RWPE2 (cell line): Measurements from ENCODE around the gene TAF1D.
A peak's percentile ranks its signal among the peaks of the same experiment; 100 is the strongest.

Experiments
- ATAC-seq: fragments of 200-7000 bp; cut with Tn5 transposase; 3 replicates; pipeline ENCODE4 v1.9.1; 2021; ENCODE audit warnings: low read depth
- DNase-seq: peaks from one replicate; pipeline ENCODE4 v3.0.0-alpha.2; 2020; ENCODE audit warnings: low spot score
- H3K27ac ChIP-seq: fragments of 450-650 bp; 2 replicates; pipeline ENCODE4 v1.5.1; 2017; ENCODE audit warnings: mild to moderate bottlenecking; ENCODE audit not compliant: poor library complexity, severe bottlenecking
- H3K27me3 ChIP-seq: fragments of 250-450 bp; sonication (Bioruptor Pico); 2 replicates; pipeline ENCODE4 v1.5.1; 2021; ENCODE audit warnings: mild to moderate bottlenecking, moderate library complexity; ENCODE audit not compliant: insufficient read depth, poor library complexity, severe bottlenecking
- H3K36me3 ChIP-seq: fragments of 250-450 bp; sonication (Bioruptor Pico); 2 replicates; pipeline ENCODE4 v1.5.1; 2020; ENCODE audit warnings: low read depth, mild to moderate bottlenecking, moderate library complexity
- H3K4me1 ChIP-seq: fragments of 250-450 bp; sonication (Bioruptor Pico); 2 replicates; pipeline ENCODE4 v1.5.1; 2021; ENCODE audit warnings: mild to moderate bottlenecking, moderate library complexity; ENCODE audit not compliant: insufficient read depth, poor library complexity, severe bottlenecking
- H3K4me3 ChIP-seq: fragments of 250-450 bp; sonication (Bioruptor Pico); 2 replicates; pipeline ENCODE4 v1.5.1; 2021; ENCODE audit warnings: mild to moderate bottlenecking, moderate library complexity; ENCODE audit not compliant: severe bottlenecking
- H3K9me3 ChIP-seq: fragments of 250-450 bp; sonication (Bioruptor Pico); 2 replicates; pipeline ENCODE4 v1.5.1; 2021; ENCODE audit warnings: mild to moderate bottlenecking, moderate library complexity; ENCODE audit not compliant: severe bottlenecking
- TF ChIP-seq, protein P1 (sequence below): fragments of 450-650 bp; IDR thresholded peaks from one replicate; pipeline ENCODE4 v1.5.1; 2017; ENCODE audit warnings: mild to moderate bottlenecking, moderate library complexity; ENCODE audit not compliant: poor library complexity, severe bottlenecking

The TAF1D gene

GRCh38 chr11:93738647-93739081, 2.6 kb downstream of the TAF1D start:
- H3K4me3 ChIP-seq, result peak overlapping the region; percentile 82
- TF ChIP-seq, protein P1, sequence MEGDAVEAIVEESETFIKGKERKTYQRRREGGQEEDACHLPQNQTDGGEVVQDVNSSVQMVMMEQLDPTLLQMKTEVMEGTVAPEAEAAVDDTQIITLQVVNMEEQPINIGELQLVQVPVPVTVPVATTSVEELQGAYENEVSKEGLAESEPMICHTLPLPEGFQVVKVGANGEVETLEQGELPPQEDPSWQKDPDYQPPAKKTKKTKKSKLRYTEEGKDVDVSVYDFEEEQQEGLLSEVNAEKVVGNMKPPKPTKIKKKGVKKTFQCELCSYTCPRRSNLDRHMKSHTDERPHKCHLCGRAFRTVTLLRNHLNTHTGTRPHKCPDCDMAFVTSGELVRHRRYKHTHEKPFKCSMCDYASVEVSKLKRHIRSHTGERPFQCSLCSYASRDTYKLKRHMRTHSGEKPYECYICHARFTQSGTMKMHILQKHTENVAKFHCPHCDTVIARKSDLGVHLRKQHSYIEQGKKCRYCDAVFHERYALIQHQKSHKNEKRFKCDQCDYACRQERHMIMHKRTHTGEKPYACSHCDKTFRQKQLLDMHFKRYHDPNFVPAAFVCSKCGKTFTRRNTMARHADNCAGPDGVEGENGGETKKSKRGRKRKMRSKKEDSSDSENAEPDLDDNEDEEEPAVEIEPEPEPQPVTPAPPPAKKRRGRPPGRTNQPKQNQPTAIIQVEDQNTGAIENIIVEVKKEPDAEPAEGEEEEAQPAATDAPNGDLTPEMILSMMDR, result no peak
- H3K9me3 ChIP-seq, result no peaks in the 10 kb centered on the region
- no peaks in the 10 kb centered on the region for H3K27me3 ChIP-seq
- ATAC-seq (no peak), DNase-seq (no peak)
- H3K36me3 ChIP-seq, result peaks cover 70% of the 10 kb centered on the region
- H3K27ac ChIP-seq, result peak overlapping the region; percentile 87
- peaks cover 36% of the 10 kb centered on the region for H3K4me1 ChIP-seq

DNA sequence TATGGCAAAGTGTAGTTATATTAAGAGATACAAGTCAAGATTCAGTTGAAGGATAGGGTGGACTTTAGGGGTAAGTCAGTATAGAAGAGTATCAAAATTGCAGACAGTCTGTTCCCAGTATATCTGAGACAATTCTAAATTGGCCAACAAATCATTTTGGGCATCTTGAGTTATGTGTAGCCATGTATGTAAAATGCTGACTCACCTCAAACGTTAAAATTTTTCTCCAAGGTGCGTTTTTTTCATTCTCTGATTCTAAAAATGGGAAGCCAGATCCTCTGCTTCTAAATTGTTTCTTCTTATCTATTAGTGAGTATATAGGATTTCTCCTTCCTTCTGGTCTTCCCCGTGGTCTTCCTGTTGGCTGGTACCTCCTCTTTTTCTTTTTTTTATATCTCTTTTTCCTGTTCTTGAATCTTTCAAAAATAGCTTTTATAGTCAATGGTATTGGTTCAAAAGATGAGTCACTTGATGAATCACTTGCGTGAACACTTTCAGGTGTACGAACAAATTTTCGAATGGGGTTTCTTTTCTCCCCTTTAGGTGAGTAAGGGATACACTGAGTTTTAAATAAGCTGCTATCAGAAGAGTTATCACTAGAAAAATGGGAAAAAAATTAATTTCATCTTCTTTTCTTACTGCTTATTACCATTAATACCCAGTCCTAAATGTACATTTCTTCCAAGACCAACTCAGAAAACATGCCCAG, 3.2 kb downstream of the TAF1D start:
- no peaks in the 10 kb centered on the region for H3K9me3 ChIP-seq
- H3K4me3 ChIP-seq, result peak overlapping the region; percentile 82
- no peaks in the 10 kb centered on the region for H3K27me3 ChIP-seq
- TF ChIP-seq, protein P1, result no peak
- peaks cover 76% of the 10 kb centered on the region for H3K36me3 ChIP-seq
- peak overlapping the region; percentile 87 for H3K27ac ChIP-seq
- H3K4me1 ChIP-seq, result peaks cover 36% of the 10 kb centered on the region
- DNase-seq (no peak), ATAC-seq (peak; percentile 20; the same call in 1 of the 3 replicates)

DNA sequence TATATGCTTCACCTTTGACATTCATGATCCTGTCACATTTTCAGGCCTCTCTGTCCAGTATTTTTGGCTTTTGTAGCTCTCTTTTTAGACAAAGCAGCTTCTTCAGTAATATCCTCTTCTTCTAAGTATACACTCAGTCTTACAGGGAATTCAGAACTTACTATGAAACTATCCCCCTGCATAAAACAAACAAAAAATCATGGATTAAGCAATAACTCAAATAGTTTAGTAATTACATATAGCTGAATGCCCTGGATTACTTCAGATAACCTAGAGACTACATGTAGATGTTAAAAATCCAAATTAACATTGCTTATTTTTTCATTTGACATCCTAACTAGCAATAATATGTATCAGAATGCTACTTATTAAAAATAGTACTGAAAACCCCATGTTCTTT, 5.2 kb downstream of the TAF1D start:
- ATAC-seq, result no peak
- DNase-seq, result no peak
- TF ChIP-seq, protein P1, result no peak
- Histone ChIP-seq H3K36me3 (peaks cover 96% of the 10 kb centered on the region), H3K9me3 (no peaks in the 10 kb centered on the region), H3K27ac (peak overlapping the region; percentile 87), H3K27me3 (no peaks in the 10 kb centered on the region), H3K4me3 (no peak overlapping the region), H3K4me1 (peaks cover 36% of the 10 kb centered on the region)

DNA sequence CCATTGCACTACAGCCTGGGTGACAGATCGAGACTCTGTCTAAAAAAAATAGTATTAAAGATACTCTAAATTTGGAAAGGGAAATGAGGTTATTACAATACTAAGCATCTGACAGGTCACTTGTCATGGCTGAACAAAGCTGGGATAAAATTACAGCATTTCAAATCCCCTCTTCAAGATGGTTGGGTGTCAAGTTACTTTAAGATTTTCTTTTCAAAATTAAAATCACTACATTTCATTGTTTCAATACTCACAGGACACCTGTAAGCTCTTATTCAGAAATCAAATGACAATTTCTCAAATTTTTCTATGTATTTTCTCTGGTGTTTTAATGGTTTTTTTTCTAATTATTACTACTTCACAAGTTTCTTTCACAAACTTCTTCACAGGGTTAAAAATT, 5.7 kb downstream of the TAF1D start:
- peak overlapping the region; percentile 87 for H3K27ac ChIP-seq
- H3K27me3 ChIP-seq, result no peaks in the 10 kb centered on the region
- peaks cover 100% of the 10 kb centered on the region for H3K36me3 ChIP-seq
- TF ChIP-seq, protein P1, result no peak
- H3K4me1 ChIP-seq, result peaks cover 36% of the 10 kb centered on the region
- H3K4me3 ChIP-seq, result no peak overlapping the region
- no peaks in the 10 kb centered on the region for H3K9me3 ChIP-seq
- DNase-seq (no peak), ATAC-seq (no peak)

DNA sequence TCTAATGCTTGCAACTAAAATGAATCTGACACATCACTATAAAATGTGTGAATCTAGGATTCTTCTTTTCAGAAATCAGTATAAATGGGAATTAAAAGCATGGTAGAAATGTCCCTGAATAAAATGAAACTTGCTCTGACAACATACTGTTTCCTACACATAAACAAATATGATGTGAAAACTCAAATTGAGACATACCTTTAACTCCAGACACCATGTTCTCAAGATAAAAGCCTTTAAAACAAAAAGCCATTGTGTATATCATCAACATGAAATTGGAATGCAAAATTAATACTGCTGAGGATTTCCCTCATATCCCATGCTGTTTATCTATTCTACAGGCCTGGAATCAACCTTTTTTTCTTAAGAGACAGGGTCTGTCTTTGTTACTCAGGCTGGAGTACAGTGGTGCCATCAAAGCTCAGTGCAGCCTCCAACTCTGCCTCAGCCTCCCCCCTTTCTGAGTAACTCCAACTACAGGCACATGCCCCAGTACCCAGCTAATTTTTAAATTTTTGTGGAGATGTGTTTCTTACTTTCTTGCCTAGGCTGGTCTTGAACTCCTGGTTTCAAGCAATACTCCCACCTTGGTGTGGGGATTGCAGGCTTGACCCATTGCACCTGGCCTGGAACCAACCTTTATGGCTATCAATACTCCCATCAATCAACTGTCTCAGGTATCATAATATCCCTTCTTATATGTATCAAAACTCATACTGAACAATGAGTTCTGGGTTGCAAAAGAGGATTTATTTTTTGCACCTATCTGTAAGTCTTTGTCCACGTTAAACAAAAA, 6.7 kb downstream of the TAF1D start:
- Histone ChIP-seq H3K4me1 (peaks cover 35% of the 10 kb centered on the region), H3K27me3 (no peaks in the 10 kb centered on the region), H3K36me3 (peaks cover 100% of the 10 kb centered on the region), H3K9me3 (no peaks in the 10 kb centered on the region), H3K27ac (peak overlapping the region; percentile 87), H3K4me3 (no peak overlapping the region)
- DNase-seq, result no peak
- 0 out of 3 replicates have a peak, but pooled peaks have one; percentile 5 for ATAC-seq
- TF ChIP-seq, protein P1, result no peak
